ENCODE data around the gene B3GAT2. TPM values are rescaled to one million over a fixed set of nuclear protein-coding genes. Genes with fewer than 3 reads are reported as not detected.
A peak's percentile ranks its signal among the peaks of the same experiment; 100 is the strongest.
"Not testable (repeated sequence)": the region's sequence is repeated elsewhere in the genome, so short reads cannot be mapped to it uniquely, and the experiment has no call there.

B3GAT2 gene
- not detected in 2 replicates for total RNA-seq (2014; rRNA removed; shearing (Covaris generic); ENCODE audit: low replicate concordance)

DNA sequence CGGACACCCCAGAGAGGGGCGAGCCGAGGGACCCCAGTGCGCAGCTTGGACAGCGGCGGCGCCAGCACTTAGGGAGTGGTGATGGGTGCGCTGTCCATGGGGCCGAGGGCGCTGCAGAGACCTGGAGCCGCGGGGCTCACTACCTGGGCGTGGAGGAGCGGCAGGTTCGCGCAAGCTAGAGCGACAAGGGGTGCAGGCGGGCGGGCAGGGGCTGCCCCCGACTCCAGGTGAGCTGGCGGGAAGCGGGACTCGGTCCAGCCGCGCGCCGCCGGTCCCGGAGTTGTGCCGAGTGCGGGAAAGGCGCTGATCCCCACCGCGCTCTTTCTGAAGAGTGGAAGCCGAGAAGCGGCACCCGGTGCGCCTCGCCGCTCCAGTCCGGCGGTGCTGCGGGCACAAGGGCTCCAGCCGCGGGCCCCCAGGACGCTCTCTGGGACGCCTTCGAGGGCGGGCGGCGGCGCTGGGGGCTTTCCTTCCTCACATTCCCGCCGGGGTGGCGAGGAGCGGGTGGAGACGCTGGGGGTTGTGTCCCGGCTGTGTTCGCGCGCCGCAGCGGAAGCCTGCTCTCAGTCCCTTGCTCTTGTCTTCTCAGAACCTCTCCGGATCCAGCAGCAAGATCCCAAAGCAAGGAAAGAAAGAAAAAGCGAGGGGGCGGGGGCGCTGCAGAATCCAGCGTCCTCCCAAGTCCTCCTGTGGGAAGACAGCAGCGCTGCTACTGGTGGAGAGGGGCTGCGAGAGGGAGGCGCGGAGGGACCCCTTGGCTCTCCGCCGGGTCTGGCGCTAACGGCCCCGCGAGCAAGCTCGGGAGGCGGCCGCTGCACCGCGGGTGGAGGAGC lies at the start of gene B3GAT2:
TSS of gene B3GAT2 (minus strand) at position 610 of the 833 bp plus-strand sequence. CDS start 631 bp downstream, outside the sequence.
- in situ Hi-C loops (cut with HindIII; ENCODE audit: low pct_unique_long_range_greater_than_20kb, low sequenced_read_pairs), result no loop called here
- DNase-seq (ENCODE audit: low read depth), result no peak

- in situ Hi-C loops (cut with HindIII; ENCODE audit: low pct_unique_long_range_greater_than_20kb, low sequenced_read_pairs), result no loop called here
- no peak for DNase-seq (ENCODE audit: low read depth)
Observed at GRCh38 chr6:70998148-70998547, 41.3 kb upstream of the B3GAT2 start.

GRCh38 chr6:70997379-70997778 lies 40.5 kb upstream of the B3GAT2 start:
- in situ Hi-C loops (cut with HindIII; ENCODE audit: low pct_unique_long_range_greater_than_20kb, low sequenced_read_pairs), result no loop called here
- DNase-seq (ENCODE audit: low read depth), result no peak

GRCh38 chr6:70996106-70996505 lies 39.2 kb upstream of the B3GAT2 start:
- in situ Hi-C loops (cut with HindIII; ENCODE audit: low pct_unique_long_range_greater_than_20kb, low sequenced_read_pairs), result no loop called here
- no peak for DNase-seq (ENCODE audit: low read depth)

- no peak for DNase-seq (ENCODE audit: low read depth)
- in situ Hi-C loops (cut with HindIII; ENCODE audit: low pct_unique_long_range_greater_than_20kb, low sequenced_read_pairs), result no loop called here
Observed at GRCh38 chr6:70995411-70995810, 38.6 kb upstream of the B3GAT2 start.

GRCh38 chr6:70991253-70991652 lies 34.4 kb upstream of the B3GAT2 start:
- in situ Hi-C loops (cut with HindIII; ENCODE audit: low pct_unique_long_range_greater_than_20kb, low sequenced_read_pairs), result no loop called here
- DNase-seq (ENCODE audit: low read depth), result no peak

DNA sequence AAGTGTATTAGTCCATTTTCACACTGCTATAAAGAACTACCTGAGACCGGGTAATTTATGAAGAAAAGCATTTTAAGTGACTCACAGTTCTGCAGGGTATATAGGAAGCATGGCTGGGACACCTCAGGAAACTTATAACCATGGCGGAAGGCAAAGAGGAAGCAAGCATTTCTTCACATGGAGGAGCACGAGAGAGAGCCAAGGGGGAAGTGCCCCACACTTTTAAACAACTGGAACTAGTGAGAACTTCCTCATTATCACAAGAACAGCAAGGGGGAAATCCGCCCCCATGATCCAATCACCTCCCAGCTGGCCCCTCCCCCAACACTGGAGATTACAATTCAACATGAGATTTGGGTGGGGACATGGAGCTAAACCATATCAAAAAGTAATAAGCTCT lies 28.3 kb upstream of the B3GAT2 start:
- in situ Hi-C loops (cut with HindIII; ENCODE audit: low pct_unique_long_range_greater_than_20kb, low sequenced_read_pairs), result no loop called here

DNA sequence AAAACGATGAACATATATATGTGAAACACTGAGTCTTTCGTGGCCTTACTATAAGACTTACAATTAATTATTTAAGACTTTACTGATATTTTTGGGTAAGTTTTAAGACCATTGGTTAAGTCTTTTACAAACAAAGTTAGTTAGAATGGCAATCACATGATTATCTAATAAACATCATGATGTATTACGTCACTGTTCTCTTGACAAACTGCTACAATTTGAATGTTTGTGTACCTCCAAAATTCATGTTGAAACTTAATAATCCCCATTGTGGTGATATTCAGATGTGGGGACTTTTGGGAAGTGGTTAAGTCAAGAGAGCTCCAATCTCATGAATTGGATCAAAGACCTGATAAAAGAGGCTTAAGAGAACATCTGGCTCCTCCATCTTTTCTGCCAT lies 25.9 kb upstream of the B3GAT2 start:
- in situ Hi-C loops (cut with HindIII; ENCODE audit: low pct_unique_long_range_greater_than_20kb, low sequenced_read_pairs), result no loop called here
- DNase-seq (ENCODE audit: low read depth), result no peak

More for the DNA sequence above, 28.3 kb upstream of the B3GAT2 start:
- no peak for DNase-seq (ENCODE audit: low read depth)

GRCh38 chr6:70980727-70981126 lies 23.9 kb upstream of the B3GAT2 start:
- DNase-seq (ENCODE audit: low read depth), result no peak
- in situ Hi-C loops (cut with HindIII; ENCODE audit: low pct_unique_long_range_greater_than_20kb, low sequenced_read_pairs), result no loop called here

- no peak for DNase-seq (ENCODE audit: low read depth)
- in situ Hi-C loops (cut with HindIII; ENCODE audit: low pct_unique_long_range_greater_than_20kb, low sequenced_read_pairs), result no loop called here
Observed at GRCh38 chr6:70973604-70974003, 16.7 kb upstream of the B3GAT2 start.

DNA sequence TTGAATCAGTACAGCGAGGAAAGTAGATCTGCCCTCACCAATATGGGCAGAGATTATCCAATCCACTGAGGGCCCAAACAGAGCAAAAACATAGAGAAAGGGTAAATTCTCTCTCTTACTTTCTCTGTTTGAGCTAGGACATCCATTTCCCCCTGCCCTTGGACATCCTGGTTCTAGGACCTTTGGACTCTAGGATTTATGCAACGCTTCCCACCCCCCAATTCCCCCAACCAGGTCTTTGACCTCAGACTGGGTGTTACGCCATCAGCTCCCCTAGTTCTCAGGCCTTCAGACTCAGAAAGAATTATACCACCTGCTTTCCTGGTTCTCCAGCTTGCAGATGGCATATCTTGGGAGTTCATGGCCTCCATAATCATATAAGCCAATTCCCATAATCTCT lies 10.2 kb upstream of the B3GAT2 start:
- DNase-seq (ENCODE audit: low read depth), result no peak
- in situ Hi-C loops (cut with HindIII; ENCODE audit: low pct_unique_long_range_greater_than_20kb, low sequenced_read_pairs), result no loop called here

DNA sequence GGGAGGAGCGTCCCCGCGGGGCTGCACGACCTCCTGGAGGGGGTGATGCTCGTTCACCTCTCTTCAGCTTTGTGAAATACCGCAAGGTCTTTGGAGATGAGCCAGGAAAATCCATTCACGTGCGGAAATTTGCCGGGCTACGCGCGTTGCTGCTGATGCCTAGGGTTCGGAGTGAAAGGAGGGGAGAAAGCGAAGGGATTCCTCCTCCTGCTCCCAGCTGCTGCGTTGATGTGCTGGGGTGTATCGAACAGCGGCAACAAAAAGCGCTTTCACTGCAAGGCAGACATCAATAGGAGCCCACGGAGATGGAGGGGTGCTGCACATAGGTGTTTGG lies 391 bp upstream of the B3GAT2 start:
- no peak for DNase-seq (ENCODE audit: low read depth)
- in situ Hi-C loops (cut with HindIII; ENCODE audit: low pct_unique_long_range_greater_than_20kb, low sequenced_read_pairs), result no loop called here

DNA sequence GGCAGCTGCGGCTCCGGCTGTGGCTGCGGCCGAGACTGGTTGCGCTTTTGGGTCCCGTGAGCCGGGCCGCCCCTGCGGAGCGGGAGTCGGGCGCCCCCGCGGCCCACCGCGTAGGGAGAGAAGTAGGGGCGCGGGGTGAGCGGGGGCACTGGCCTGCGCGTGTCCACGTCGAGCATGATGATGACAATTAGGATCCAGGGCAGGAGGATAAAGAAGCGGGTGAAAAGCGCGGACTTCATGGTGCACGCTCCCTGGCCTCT lies 739 bp downstream of the B3GAT2 start:
- no peak for DNase-seq (ENCODE audit: low read depth)
- in situ Hi-C loops (cut with HindIII; ENCODE audit: low pct_unique_long_range_greater_than_20kb, low sequenced_read_pairs), result no loop called here

- in situ Hi-C loops (cut with HindIII; ENCODE audit: low pct_unique_long_range_greater_than_20kb, low sequenced_read_pairs), result no loop called here
- peak; percentile 76 for DNase-seq (ENCODE audit: low read depth)
Observed at GRCh38 chr6:70955441-70956190, 1.2 kb downstream of the B3GAT2 start.

DNA sequence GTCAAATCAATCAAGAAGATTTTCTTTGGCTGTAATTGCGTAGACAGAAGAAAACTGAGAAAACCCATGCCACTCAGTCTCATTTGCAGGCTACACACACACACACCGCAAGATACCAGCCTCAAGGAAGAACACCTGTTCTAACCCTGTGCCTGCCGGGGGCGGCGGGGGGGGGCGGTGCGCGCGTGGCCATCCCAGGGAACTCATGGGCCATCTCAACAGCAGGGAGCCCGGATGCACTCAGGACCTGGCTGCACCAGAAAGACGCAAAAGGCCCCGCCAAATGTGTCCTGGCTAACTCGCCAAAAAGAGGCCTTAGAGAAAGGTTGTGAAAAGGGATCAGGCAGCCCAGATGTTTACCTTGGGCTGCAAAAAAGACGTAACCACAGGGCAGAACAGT lies 2.1 kb downstream of the B3GAT2 start:
- no peak for DNase-seq (ENCODE audit: low read depth)
- in situ Hi-C loops (cut with HindIII; ENCODE audit: low pct_unique_long_range_greater_than_20kb, low sequenced_read_pairs), result no loop called here

GRCh38 chr6:70954176-70954575 lies 2.7 kb downstream of the B3GAT2 start:
- in situ Hi-C loops (cut with HindIII; ENCODE audit: low pct_unique_long_range_greater_than_20kb, low sequenced_read_pairs), result no loop called here

GRCh38 chr6:70952608-70953165 lies 4.2 kb downstream of the B3GAT2 start:
- in situ Hi-C loops (cut with HindIII; ENCODE audit: low pct_unique_long_range_greater_than_20kb, low sequenced_read_pairs), result no loop called here
- no peak for DNase-seq (ENCODE audit: low read depth)

More at GRCh38 chr6:70954176-70954575, 2.7 kb downstream of the B3GAT2 start:
- DNase-seq (ENCODE audit: low read depth), result no peak

- in situ Hi-C loops (cut with HindIII; ENCODE audit: low pct_unique_long_range_greater_than_20kb, low sequenced_read_pairs); DNase-seq (ENCODE audit: low read depth): not testable (repeated sequence)
Observed at GRCh38 chr6:70944321-70944720, 12.5 kb downstream of the B3GAT2 start.

GRCh38 chr6:70933853-70934252 lies 23.0 kb downstream of the B3GAT2 start:
- in situ Hi-C loops (cut with HindIII; ENCODE audit: low pct_unique_long_range_greater_than_20kb, low sequenced_read_pairs), result no loop called here
- DNase-seq (ENCODE audit: low read depth), result no peak
